Hepatocyte (in vitro differentiated cells): ENCODE results near the gene CIZ1.

Source experiments
- CTCF ChIP-seq: fragments of 200-600 bp; sonication (generic); IDR thresholded peaks from 2 replicates; pipeline ENCODE4 v1.5.1; 2016; ENCODE audit warnings: antibody characterized with exemption, mild to moderate bottlenecking; ENCODE audit not compliant: poor library complexity
- EZH2 ChIP-seq: fragments of 200-600 bp; sonication (generic); IDR thresholded peaks from 2 replicates; pipeline ENCODE4 v1.6.1; 2016; ENCODE audit warnings: antibody characterized with exemption, mild to moderate bottlenecking, borderline replicate concordance
- EZH2phosphoT487 ChIP-seq: fragments of 200-600 bp; sonication (generic); IDR thresholded peaks from one replicate; pipeline ENCODE4 v1.6.1; 2018; ENCODE audit warnings: antibody characterized with exemption, mild to moderate bottlenecking, low read depth, moderate library complexity; ENCODE audit not compliant: unreplicated experiment, severe bottlenecking

GRCh38 chr9:128175726-128176125 lies 15.6 kb downstream of the CIZ1 start:
- TF ChIP-seq CTCF (no peak), EZH2phosphoT487 (no peak), EZH2 (no peak)
